GM12865 (cell line): Measurements from ENCODE around the gene KMT2A.

Experiments used
- DNase-seq: peaks from one replicate; pipeline ENCODE4 v3.0.0; 2010; ENCODE audit warnings: low read depth
- H3K4me3 ChIP-seq: 2 replicates; pipeline ENCODE4 v1.5.1; 2011; ENCODE audit warnings: mild to moderate bottlenecking, low read depth, low read length, control low read depth
- TF ChIP-seq, protein P1 (sequence below): IDR thresholded peaks from 2 replicates; pipeline ENCODE4 v1.5.1; 2011; ENCODE audit warnings: low read length, control low read depth, low read depth, inconsistent platforms; ENCODE audit not compliant: insufficient read depth; ENCODE audit errors: missing control alignments

The KMT2A gene

DNA sequence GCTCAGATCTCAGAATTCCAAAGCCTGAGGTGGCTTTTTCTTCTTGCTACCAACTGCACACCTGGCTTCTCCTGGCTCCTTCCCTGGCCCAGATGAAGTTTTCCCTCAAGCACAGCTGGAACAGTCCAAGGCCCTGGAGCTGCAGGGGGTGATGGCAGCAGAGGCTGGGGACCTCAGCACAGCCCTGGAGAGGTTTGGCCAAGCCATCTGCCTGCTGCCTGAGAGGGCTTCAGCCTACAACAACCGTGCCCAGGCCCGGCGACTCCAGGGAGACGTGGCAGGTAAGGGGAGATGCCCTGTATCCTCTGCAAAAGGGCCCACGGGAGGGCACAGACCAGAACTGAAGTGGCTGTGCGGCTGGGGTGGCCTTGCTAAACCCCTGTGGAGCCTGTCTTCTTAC lies 92.2 kb downstream of the KMT2A start:
- no peak overlapping the region for H3K4me3 ChIP-seq
- DNase-seq, result no peak
- TF ChIP-seq, protein P1, sequence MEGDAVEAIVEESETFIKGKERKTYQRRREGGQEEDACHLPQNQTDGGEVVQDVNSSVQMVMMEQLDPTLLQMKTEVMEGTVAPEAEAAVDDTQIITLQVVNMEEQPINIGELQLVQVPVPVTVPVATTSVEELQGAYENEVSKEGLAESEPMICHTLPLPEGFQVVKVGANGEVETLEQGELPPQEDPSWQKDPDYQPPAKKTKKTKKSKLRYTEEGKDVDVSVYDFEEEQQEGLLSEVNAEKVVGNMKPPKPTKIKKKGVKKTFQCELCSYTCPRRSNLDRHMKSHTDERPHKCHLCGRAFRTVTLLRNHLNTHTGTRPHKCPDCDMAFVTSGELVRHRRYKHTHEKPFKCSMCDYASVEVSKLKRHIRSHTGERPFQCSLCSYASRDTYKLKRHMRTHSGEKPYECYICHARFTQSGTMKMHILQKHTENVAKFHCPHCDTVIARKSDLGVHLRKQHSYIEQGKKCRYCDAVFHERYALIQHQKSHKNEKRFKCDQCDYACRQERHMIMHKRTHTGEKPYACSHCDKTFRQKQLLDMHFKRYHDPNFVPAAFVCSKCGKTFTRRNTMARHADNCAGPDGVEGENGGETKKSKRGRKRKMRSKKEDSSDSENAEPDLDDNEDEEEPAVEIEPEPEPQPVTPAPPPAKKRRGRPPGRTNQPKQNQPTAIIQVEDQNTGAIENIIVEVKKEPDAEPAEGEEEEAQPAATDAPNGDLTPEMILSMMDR, result no peak

DNA sequence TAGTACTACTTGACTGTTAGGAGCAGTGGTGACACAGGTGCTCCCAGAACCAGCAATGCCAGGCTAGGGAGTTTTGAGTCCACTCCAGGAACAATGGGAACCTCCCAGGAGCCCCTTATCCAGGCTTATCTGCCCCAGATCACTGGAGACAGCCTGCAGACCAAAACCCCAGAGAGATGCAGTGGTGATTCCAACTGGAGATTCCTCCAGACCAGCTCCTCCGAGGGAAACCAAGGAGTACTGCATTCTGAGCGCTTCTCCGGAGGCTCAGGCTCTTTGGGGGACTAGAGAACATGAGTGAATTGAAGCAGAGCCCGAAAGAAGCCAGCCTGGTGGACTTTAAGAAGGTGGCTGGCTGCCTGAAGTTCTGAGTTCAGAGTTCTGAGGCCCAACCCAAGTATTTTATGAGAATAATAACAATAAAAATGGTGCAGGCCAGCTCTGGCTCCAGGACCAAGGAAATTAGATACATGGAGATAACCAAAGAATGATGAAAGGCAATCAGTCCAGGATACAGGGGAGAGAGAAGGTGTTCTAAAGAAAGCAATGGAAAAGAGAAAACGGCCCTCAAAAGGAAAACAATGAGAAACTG lies 93.4 kb downstream of the KMT2A start:
- no peak overlapping the region for H3K4me3 ChIP-seq

DNA sequence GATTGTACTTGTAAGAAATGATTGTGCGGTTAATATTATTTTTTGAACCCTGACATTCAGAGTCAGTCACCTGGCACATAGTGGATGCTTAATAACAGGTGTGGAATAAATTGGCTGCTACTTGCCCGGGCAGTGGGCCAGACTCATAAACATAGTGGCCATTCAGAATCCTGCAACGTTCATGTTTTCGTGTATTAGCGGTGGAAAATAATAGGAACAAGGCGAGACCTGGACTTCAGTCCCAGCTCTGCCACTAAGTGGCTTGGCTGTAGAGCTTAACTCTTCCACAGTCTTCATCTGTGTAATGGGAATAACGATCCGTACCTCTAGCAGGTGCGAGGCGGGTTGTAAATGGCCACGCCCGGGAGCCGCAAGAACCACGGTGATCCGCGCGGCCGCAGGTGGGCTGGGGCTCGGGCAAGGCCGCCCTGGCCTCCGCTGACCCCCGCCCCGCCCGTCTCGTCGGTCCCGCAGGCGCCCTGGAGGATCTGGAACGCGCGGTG lies 93.9 kb downstream of the KMT2A start:
- no peak for DNase-seq
- peak overlapping the region; percentile 75 for H3K4me3 ChIP-seq
- TF ChIP-seq, protein P1, result no peak

More for the DNA sequence above, 93.4 kb downstream of the KMT2A start:
- no peak for DNase-seq
- TF ChIP-seq, protein P1, result no peak

DNA sequence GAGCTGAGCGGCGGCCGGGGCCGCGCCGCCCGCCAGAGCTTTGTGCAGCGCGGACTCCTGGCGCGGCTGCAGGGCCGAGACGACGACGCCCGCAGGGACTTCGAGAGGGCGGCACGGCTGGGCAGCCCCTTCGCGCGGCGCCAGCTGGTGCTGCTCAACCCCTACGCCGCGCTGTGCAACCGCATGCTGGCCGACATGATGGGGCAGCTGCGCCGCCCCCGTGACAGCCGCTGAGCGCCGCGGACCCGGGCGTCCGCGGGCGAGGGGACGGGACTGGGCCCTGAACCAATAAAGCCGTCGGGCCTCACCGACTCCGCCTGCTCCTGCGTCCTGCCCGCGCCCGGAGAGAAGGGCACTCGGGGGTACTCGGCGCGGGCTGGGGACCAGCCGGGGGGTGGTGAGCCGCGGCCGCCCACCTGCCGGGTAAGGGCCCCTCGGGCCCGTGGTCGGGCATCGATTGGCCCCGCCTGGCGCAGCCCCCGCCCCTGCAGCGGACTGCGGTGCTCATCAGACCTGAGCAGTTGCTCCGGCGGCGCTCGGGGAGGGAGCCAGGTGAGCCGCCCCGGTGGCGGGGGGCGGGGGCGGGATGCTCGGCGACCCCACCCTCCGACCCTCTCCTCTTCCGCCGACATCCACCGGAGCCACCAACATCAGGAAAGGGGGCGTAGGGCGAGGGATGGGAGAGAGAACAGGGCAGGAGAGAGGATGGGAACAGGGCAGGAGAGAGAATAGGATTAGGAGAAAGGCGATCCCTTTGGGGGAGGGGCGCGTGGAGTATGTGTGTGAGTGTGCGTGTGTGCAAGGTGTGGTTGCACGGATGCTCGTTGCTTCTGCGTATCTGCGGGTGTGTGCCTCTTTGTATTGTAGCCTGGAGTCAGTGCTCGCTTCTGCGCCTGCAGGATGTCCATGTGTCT lies 94.6 kb downstream of the KMT2A start, which contains the start of gene TMEM25:
TSS of gene TMEM25 (plus strand) at position 510 of the 914 bp plus-strand sequence. CDS start 610 bp downstream, outside the sequence.
- TF ChIP-seq, protein P1, result no peak
- H3K4me3 ChIP-seq, result peak within 1 kb of the TSS; percentile 75
- peak; percentile 58 for DNase-seq

DNA sequence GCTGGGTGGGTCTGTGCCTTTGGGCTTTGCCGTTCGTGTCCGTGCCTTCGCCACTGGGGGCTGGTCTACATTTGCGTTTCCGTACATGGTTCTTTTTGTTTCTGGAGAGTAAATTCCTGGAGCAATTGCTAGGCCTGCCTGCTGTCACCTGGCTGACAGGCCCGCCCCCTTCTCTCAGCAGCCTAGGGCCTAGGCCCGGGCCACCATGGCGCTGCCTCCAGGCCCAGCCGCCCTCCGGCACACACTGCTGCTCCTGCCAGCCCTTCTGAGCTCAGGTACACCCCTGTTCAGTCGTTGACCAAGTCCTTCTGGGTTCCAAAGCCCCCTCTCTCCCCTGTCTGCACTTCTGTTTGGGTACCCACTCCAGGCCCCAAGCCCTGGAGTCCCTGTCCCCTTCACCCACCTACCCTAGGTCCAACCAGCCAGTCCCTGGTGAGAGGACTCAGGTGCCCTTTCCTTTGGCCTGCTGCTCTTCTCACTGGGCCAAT lies 95.3 kb downstream of the KMT2A start:
- no peak for DNase-seq
- no peak overlapping the region for H3K4me3 ChIP-seq
- TF ChIP-seq, protein P1, result no peak

DNA sequence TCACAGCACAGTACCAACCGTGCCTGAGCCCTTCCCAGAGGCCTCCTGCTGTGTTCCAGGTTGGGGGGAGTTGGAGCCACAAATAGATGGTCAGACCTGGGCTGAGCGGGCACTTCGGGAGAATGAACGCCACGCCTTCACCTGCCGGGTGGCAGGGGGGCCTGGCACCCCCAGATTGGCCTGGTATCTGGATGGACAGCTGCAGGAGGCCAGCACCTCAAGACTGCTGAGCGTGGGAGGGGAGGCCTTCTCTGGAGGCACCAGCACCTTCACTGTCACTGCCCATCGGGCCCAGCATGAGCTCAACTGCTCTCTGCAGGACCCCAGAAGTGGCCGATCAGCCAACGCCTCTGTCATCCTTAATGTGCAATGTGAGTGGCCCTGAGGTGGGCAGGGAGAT lies 95.8 kb downstream of the KMT2A start:
- no peak for DNase-seq
- no peak overlapping the region for H3K4me3 ChIP-seq
- TF ChIP-seq, protein P1, result no peak
